HG03571 (cell line): ENCODE data around the gene GNAO1.

Experiments used
- ATAC-seq: cut with Tn5 transposase; IDR thresholded peaks from one replicate; pipeline ENCODE4 v1.9.1; 2021; ENCODE audit not compliant: unreplicated experiment

Gene GNAO1

DNA sequence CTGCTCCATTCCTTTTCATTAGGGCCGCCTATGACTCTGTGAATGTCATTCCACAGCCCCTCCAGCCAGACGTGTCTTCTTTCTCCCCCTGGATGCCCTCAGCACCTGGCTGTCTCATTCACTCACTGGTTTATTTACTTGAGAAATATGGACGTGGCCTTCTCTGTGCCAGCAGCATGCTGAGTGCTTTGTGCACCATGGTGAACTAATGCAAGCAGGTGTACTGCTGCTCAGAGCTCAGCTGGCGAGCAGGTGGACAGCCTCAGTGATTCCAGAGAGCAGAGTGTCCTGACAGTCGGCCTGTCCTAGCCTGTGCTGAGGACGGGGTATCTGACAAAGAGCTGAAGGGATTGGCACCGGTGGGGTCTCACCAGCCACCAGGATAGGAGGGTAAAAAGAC is 96.7 kb downstream of the GNAO1 start:
- no peak for ATAC-seq

- ATAC-seq = no peak
These were observed 98.1 kb downstream of the GNAO1 start for GRCh38 chr16:56289416-56289815.

- ATAC-seq = no peak
These were observed 98.6 kb downstream of the GNAO1 start for GRCh38 chr16:56289862-56290261.

- no peak for ATAC-seq
These were observed 102.7 kb downstream of the GNAO1 start for GRCh38 chr16:56294014-56294413.

- no peak for ATAC-seq
These were observed 103.3 kb downstream of the GNAO1 start for GRCh38 chr16:56294579-56294978.

GRCh38 chr16:56295059-56295665 is 103.9 kb downstream of the GNAO1 start:
- no peak for ATAC-seq

- ATAC-seq = no peak
These were observed 104.6 kb downstream of the GNAO1 start for GRCh38 chr16:56295739-56296527.

DNA sequence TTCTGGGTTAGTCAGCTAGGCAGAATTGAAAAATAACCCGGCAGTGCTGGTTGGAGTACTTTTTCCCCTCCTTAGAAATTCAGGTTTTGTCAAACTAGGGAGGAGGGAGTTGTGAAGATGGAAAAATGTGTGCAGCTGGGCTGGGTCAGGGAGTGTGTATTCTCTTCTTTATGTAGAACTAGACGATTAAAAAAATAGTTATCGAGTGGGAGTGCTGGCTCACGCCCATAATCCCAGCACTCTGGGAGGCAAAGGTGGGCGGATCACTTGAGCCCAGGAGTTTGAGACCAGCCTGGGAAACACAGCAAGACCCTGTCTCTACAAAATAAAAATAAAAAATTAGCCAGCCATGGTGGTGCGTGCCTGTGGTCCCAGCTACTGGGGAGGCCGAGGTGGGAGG is 106.4 kb downstream of the GNAO1 start:
- no peak for ATAC-seq

DNA sequence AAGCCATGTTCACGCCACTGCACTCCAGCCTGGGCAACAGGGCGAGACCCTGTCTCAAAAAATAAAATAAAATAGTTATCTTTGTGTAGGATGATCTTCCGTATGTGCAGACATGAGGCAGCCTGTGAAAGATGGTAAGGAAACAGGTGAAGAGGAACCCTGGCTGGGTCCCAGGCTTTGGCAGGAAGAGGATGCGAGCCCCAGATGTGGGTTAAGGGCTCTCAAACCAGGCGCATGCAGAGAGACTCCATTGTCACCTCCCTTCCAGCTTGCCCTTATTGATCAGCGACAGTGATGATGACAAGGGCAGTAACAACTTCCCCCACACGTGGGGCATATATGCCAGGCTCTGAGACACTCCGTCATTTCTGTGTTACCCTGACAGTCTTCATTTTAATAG is 106.8 kb downstream of the GNAO1 start:
- ATAC-seq = no peak

- no peak for ATAC-seq
These were observed 107.8 kb downstream of the GNAO1 start for GRCh38 chr16:56298948-56299596.

DNA sequence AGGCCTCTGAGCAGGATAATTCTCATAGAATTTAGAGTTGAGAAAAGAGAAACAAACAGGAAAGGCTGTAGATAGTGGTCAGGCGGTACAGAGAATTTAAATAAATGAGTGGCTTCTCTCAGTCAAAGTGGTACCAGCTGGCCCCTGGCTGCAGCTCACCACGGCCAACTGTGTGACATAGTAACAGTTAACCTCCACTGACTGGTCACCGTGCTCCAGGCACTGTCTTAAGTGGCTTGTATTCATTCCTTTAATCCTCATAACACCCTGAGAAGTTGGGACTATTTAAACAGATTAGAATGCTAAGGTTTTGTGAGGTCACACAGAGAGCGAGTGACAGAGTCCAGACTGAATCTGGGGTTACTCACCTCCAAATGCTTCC is 108.9 kb downstream of the GNAO1 start:
- no peak for ATAC-seq

- no peak for ATAC-seq
These were observed 109.9 kb downstream of the GNAO1 start for GRCh38 chr16:56300891-56301850.

DNA sequence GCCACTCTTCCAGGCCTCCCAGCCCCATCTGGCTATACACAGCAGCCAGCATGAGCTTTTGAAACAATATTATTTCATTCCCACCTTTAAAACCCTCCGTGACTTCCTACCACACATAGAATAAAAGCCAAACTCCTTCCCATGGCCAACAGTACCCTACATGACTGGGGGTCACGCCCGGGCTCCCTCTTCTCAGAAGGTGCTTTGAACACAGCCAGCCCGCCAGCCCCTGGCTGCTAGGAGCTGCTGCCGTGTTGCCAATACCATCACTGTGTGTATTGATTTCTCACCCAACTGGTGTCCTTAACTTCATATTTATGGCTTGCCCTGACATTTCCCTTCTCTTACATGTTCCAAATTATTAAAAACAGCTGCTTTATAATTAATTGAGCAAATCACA is 111.2 kb downstream of the GNAO1 start:
- no peak for ATAC-seq

GRCh38 chr16:56303066-56303715 is 111.9 kb downstream of the GNAO1 start:
- ATAC-seq = no peak

DNA sequence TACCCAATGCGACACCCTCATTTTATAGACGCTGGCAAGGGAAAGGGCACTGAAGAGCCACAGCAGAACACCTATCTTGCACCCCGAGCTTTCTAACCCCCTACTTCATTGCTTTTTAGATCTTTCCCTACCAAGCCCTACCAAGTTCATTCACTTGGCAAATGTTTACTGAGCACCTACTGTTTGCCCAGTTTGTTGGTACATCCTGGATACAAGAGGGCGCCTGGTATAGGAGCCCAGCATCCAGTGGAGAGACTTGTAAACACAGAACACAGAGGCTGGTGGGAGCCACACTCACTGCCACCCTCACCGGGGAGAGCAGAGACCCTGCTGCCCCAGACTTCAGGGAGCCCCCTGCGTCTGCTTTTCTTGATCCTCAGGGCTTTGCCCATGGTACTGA is 112.6 kb downstream of the GNAO1 start:
- ATAC-seq = no peak

- no peak for ATAC-seq
These were observed 114.8 kb downstream of the GNAO1 start for GRCh38 chr16:56305956-56306565.

- ATAC-seq = no peak
These were observed 115.6 kb downstream of the GNAO1 start for GRCh38 chr16:56306690-56307533.

- no peak for ATAC-seq
These were observed 116.2 kb downstream of the GNAO1 start for GRCh38 chr16:56307534-56307873.

DNA sequence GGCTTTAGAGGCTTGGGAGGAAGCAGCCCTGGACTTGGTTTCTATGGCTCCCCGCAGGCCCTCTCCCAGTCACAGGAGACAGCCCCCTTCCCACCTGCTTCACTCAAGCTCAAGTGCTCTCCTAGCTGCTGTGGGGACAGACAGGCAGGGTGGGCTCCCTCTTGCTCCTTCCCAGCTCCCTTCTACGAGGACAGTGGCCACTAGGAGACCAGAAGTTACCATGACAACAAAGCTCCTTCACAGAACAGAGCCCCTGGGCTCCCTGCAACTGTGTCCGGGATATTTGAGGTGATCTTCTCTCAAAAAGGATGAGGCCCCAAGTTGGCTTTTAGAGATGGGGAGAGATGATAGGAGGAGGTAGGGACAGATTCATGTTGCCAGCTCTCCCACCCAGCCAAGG is 117.7 kb downstream of the GNAO1 start:
- no peak for ATAC-seq
